HEK293 (cell line): Measurements from ENCODE around the gene IDH3B.

Experiments used
- KLF1 ChIP-seq: fragments of 450-650 bp; formaldehyde crosslinking; IDR thresholded peaks from 2 replicates; pipeline ENCODE4 v1.5.1; 2016; ENCODE audit warnings: missing biosample characterization, missing genetic modification characterization
- ZBTB1 ChIP-seq: fragments of 450-650 bp; formaldehyde crosslinking; IDR thresholded peaks from 2 replicates; pipeline ENCODE4 v1.5.1; 2016; ENCODE audit warnings: missing biosample characterization, missing genetic modification characterization
- ZBTB21 ChIP-seq: fragments of 450-650 bp; formaldehyde crosslinking; IDR thresholded peaks from 2 replicates; pipeline ENCODE4 v1.5.1; 2017; ENCODE audit warnings: missing biosample characterization, missing genetic modification characterization
- ZNF157 ChIP-seq: fragments of 450-650 bp; formaldehyde crosslinking; IDR thresholded peaks from 2 replicates; pipeline ENCODE4 v1.5.1; 2016; ENCODE audit warnings: missing biosample characterization, missing genetic modification characterization
- ZNF350 ChIP-seq: fragments of 450-650 bp; formaldehyde crosslinking; IDR thresholded peaks from 2 replicates; pipeline ENCODE4 v1.5.0; 2017; ENCODE audit warnings: missing biosample characterization, mild to moderate bottlenecking, missing genetic modification characterization

- no peak for TF ChIP-seq ZBTB21
- TF ChIP-seq ZNF350 (tag by site-specific recombination) = no peak
- TF ChIP-seq KLF1 (tag by site-specific recombination) = no peak
- TF ChIP-seq ZNF157 (tag by site-specific recombination) = no peak
- no peak for TF ChIP-seq ZBTB1 (tag by site-specific recombination)
Observed at GRCh38 chr20:2637246-2637645, 26.8 kb downstream of the IDH3B start.
